Subcutaneous abdominal adipose tissue (tissue), 5 donors: ENCODE results near the gene GSDME.
"Not testable (repeated sequence)": the region's sequence is repeated elsewhere in the genome, so short reads cannot be mapped to it uniquely, and the experiment has no call there.

Experiments used
- H3K27ac ChIP-seq: one replicate; pipeline ENCODE4 v1.7.0; 2013; ENCODE audit warnings: low read depth, mild to moderate bottlenecking, inconsistent platforms, low read length, moderate library complexity
- H3K27me3 ChIP-seq, 5 donors: one replicate each; pipeline ENCODE4 v1.7.0; 2013; ENCODE audit warnings: low read length in 5 of 5, inconsistent platforms in 1 of 5; ENCODE audit not compliant: control insufficient read depth in 5 of 5, insufficient read depth in 4 of 5
- H3K36me3 ChIP-seq, 5 donors: one replicate each; pipeline ENCODE4 v1.7.0; 2013; ENCODE audit warnings: low read length in 5 of 5; ENCODE audit not compliant: control insufficient read depth in 5 of 5, insufficient read depth in 5 of 5
- H3K4me1 ChIP-seq, 5 donors: one replicate each; pipeline ENCODE4 v1.7.0; 2013; ENCODE audit warnings: low read length in 5 of 5, mild to moderate bottlenecking in 3 of 5, moderate library complexity in 1 of 5; ENCODE audit not compliant: control insufficient read depth in 5 of 5, insufficient read depth in 5 of 5
- H3K4me3 ChIP-seq, 5 donors: one replicate each; pipeline ENCODE4 v1.7.0; 2013; ENCODE audit warnings: low read length in 5 of 5, low read depth in 1 of 5
- H3K9ac ChIP-seq, 5 donors: one replicate each; pipeline ENCODE4 v1.7.0; 2013; ENCODE audit warnings: low read length in 5 of 5, mild to moderate bottlenecking in 4 of 5, moderate library complexity in 3 of 5
- H3K9me3 ChIP-seq, 5 donors: one replicate each; pipeline ENCODE4 v1.7.0; 2013; ENCODE audit warnings: low read length in 5 of 5; ENCODE audit not compliant: control insufficient read depth in 5 of 5
- donor health status: healthy.
- donor health status: healthy.
- donor health status: healthy.
- donor health status: healthy.
- donor health status: healthy.

GSDME gene

GRCh38 chr7:24757353-24758275 lies at the start of gene GSDME:
TSS of gene GSDME (minus strand) at chr7:24757464. CDS start at chr7:24749774, 7,690 bp downstream.
- Histone ChIP-seq H3K9ac (peak within 1 kb of the TSS in 4 of 5 donors; percentile 66 to 78 (median 71)), H3K27ac (peak within 1 kb of the TSS; percentile 55)

GRCh38 chr7:24802300-24802699 lies 45.0 kb upstream of the GSDME start:
- no peak overlapping the region for H3K27ac ChIP-seq
- peaks cover 0 to 10% (median 0%) of the 10 kb centered on the region in 5 donors for H3K36me3 ChIP-seq
- no peaks in the 10 kb centered on the region for H3K9me3 ChIP-seq
- no peaks in the 10 kb centered on the region for H3K27me3 ChIP-seq
- no peak overlapping the region for H3K9ac ChIP-seq
- H3K4me3 ChIP-seq = no peak overlapping the region
- no peaks in the 10 kb centered on the region for H3K4me1 ChIP-seq

More at GRCh38 chr7:24757353-24758275, at the start of gene GSDME:
- Histone ChIP-seq H3K9me3 (no peaks in the 10 kb centered on the region), H3K36me3 (no peaks in the 10 kb centered on the region), H3K4me3 (peak within 1 kb of the TSS; percentile 68 to 79 (median 71)), H3K4me1 (peaks cover 0 to 19% (median 17%) of the 10 kb centered on the region in 5 donors), H3K27me3 (peaks cover 0 to 3% (median 0%) of the 10 kb centered on the region in 5 donors)

- H3K9me3 ChIP-seq = no peaks in the 10 kb centered on the region
- no peak overlapping the region for H3K27ac ChIP-seq
- H3K4me3 ChIP-seq = no peak overlapping the region
- H3K36me3 ChIP-seq = peaks cover 0 to 10% (median 0%) of the 10 kb centered on the region in 5 donors
- no peak overlapping the region for H3K9ac ChIP-seq
- H3K4me1 ChIP-seq = no peaks in the 10 kb centered on the region
- no peaks in the 10 kb centered on the region for H3K27me3 ChIP-seq
These were observed 44.6 kb upstream of the GSDME start for GRCh38 chr7:24801883-24802282.

- Histone ChIP-seq H3K9ac (no peak overlapping the region), H3K27ac (no peak overlapping the region), H3K4me1 (no peaks in the 10 kb centered on the region), H3K36me3 (peaks cover 0 to 10% (median 0%) of the 10 kb centered on the region in 5 donors), H3K4me3 (no peak overlapping the region), H3K9me3 (no peaks in the 10 kb centered on the region), H3K27me3 (no peaks in the 10 kb centered on the region)
These were observed 43.4 kb upstream of the GSDME start for GRCh38 chr7:24800667-24801066.

GRCh38 chr7:24800073-24800472 lies 42.8 kb upstream of the GSDME start:
- Histone ChIP-seq H3K4me1 (no peaks in the 10 kb centered on the region), H3K36me3 (peaks cover 0 to 10% (median 0%) of the 10 kb centered on the region in 5 donors)

GRCh38 chr7:24799506-24799905 lies 42.2 kb upstream of the GSDME start:
- Histone ChIP-seq H3K27me3 (no peaks in the 10 kb centered on the region), H3K4me1 (no peaks in the 10 kb centered on the region), H3K9ac (no peak overlapping the region), H3K9me3 (no peaks in the 10 kb centered on the region), H3K27ac (no peak overlapping the region), H3K4me3 (no peak overlapping the region), H3K36me3 (peaks cover 0 to 10% (median 0%) of the 10 kb centered on the region in 5 donors)

More at GRCh38 chr7:24800073-24800472, 42.8 kb upstream of the GSDME start:
- no peaks in the 10 kb centered on the region for H3K27me3 ChIP-seq
- no peak overlapping the region for H3K9ac ChIP-seq
- no peak overlapping the region for H3K4me3 ChIP-seq
- no peak overlapping the region for H3K27ac ChIP-seq
- no peaks in the 10 kb centered on the region for H3K9me3 ChIP-seq

GRCh38 chr7:24798261-24798660 lies 41.0 kb upstream of the GSDME start:
- Histone ChIP-seq H3K4me3 (no peak overlapping the region), H3K9me3 (no peaks in the 10 kb centered on the region), H3K4me1 (no peaks in the 10 kb centered on the region)

GRCh38 chr7:24797270-24797669 lies 40.0 kb upstream of the GSDME start:
- no peaks in the 10 kb centered on the region for H3K4me1 ChIP-seq
- no peak overlapping the region for H3K9ac ChIP-seq
- no peaks in the 10 kb centered on the region for H3K9me3 ChIP-seq
- H3K27me3 ChIP-seq = no peaks in the 10 kb centered on the region
- H3K27ac ChIP-seq = no peak overlapping the region
- H3K4me3 ChIP-seq = no peak overlapping the region
- peaks cover 0 to 4% (median 0%) of the 10 kb centered on the region in 5 donors for H3K36me3 ChIP-seq

More at GRCh38 chr7:24798261-24798660, 41.0 kb upstream of the GSDME start:
- H3K36me3 ChIP-seq = peaks cover 0 to 4% (median 0%) of the 10 kb centered on the region in 5 donors
- no peak overlapping the region for H3K27ac ChIP-seq
- no peak overlapping the region for H3K9ac ChIP-seq
- no peaks in the 10 kb centered on the region for H3K27me3 ChIP-seq

- no peak overlapping the region for H3K27ac ChIP-seq
These were observed 38.1 kb upstream of the GSDME start for GRCh38 chr7:24795407-24795767.

GRCh38 chr7:24794751-24795406 lies 37.6 kb upstream of the GSDME start:
- not testable (repeated sequence) for H3K36me3 ChIP-seq, H3K27ac ChIP-seq, H3K9me3 ChIP-seq, H3K4me3 ChIP-seq, H3K27me3 ChIP-seq, H3K4me1 ChIP-seq, H3K9ac ChIP-seq

More at GRCh38 chr7:24795407-24795767, 38.1 kb upstream of the GSDME start:
- Histone ChIP-seq H3K36me3 (peaks cover 0 to 4% (median 0%) of the 10 kb centered on the region in 5 donors), H3K4me3 (no peak overlapping the region), H3K4me1 (no peaks in the 10 kb centered on the region), H3K9ac (no peak overlapping the region), H3K27me3 (no peaks in the 10 kb centered on the region), H3K9me3 (no peaks in the 10 kb centered on the region)
